DMS79 treated with DMSO at 0.1 percent for 48 hours (cell line): Measurements from ENCODE around the gene IFT27.

ENCODE experiments used
- DNase-seq: peaks from one replicate; lab custom pipeline; 2025; lab: John Stamatoyannopoulos, UW

IFT27 gene, protein sequence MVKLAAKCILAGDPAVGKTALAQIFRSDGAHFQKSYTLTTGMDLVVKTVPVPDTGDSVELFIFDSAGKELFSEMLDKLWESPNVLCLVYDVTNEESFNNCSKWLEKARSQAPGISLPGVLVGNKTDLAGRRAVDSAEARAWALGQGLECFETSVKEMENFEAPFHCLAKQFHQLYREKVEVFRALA

DNA sequence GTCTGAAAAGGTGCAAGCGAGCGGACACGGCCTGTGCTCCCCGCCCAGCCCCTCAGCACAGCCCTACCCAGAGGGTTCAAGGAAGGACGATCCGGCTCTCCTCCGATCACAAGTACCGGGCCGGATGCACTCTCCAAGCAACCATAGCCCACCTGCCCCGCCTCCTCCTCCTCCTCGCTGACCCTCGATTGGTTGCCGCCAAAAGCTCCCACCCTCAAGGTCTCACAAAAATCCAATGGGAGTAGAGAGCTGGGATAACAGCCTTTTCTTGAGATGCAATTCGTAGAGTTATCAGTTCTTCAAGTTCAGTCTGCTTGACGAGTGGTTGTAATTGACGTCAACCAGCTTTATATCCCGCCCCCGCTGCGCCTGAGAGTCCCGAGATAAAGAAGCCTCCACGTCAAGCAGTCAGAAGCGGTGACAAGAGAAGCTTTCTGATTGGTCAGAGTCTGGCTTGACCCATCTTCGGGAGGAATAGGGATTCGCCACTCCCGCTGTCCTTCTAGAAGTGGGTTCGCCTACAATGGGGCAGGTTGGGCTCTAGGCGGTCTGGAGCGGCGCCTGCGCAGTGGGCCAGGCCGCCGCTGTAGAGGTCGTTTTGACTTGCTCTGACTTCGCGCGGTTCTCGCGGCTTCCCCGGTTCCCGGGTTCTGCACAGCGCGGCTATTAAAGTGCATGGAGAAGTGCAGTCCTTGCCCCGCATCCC, at the start of gene IFT27:
TSS of gene IFT27 (minus strand) at position 156 of the 706 bp plus-strand sequence. CDS start 412 bp downstream, outside the sequence.
- peak; percentile 92 for DNase-seq

DNA sequence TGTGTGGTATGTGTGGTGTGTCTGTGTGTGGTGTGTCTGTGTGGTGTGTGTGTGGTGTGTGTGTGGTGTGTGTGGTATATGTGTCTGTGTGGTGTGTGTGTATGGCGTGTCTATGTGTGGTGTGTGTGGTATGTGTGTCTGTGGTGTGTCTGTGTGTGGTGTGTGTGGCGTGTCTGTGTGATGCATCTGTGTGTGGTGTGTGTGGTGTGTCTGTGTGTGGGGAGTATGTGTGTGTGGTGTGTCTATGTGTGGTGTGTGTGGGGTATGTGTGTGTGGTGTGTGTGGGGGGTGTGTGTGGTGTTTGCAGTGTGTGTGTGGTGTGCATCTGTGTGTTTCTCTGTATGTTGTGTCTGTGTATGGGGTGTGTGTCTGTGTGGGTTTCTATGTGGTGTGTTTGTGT, 48.7 kb upstream of the IFT27 start:
- DNase-seq: no peak

DNA sequence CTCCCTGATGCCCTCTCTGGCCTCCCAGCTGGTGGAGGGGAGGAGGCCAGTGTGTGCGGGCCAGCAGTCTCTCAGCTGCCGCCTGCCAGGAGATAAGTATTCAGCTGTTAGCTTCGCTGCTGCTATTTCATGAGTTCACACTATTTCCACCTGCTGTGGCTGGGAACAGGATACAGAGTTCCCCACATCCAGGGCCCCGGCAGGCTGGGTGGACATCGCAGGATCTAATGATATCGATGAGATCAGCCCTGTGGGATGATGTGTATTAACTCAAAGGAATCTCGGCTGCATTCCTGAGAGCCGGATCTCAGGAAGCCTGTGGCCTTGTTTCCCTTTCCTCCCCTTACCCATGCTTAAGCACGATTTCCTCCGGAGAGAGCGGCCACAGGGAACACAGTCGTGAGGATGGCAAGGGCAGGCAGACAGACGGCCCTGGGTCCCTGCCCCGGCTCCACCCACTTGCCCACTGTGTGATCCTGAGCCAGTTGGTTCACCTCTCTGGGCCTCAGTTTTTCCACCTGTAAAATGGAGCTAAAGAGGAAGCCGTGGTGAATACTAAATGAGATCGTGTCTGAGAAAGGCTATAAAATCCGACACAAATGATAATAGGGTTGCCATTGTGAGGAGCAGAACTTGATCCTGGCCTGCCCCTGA, 47.4 kb upstream of the IFT27 start:
- DNase-seq: no peak

DNA sequence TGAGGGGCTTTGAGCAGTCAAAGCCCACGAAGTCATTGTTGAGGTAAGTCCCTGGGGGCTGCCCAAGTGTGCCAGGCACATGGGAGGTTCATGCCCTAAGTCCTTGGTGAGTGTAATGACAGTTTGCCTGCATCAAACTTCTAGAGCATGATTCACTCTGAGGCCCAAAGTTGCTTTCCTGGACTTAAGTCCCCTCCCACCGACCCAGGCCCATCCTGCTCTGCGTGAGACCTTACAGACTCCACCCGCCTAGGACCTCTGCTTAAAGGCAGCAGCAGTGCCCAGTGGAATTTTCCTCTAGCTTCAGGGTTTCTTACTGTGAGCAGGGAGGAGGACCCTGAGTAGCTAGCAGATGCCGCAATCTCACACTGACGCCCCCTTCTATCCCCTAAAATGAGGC, 46.7 kb upstream of the IFT27 start:
- DNase-seq: no peak

DNA sequence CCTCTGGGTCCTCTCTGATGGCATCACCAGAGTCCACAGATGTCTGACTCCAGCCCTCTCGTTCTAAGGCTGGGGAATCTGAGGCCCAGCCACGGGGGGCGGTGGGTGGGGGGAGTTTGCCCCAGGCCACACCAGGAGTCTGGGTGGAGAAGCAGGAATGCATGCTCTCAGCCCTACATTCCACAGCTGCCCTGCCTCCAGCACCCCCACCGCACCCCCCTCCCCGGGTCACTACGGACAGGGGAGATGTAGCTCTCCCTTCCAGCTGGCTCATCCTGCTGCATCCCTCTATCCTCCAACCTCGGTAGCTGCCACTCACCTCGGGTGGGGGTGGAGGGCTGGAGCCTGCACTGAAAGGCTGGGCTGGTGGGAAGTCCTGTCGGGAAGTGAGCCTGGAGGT, 43.2 kb upstream of the IFT27 start:
- no peak for DNase-seq

DNA sequence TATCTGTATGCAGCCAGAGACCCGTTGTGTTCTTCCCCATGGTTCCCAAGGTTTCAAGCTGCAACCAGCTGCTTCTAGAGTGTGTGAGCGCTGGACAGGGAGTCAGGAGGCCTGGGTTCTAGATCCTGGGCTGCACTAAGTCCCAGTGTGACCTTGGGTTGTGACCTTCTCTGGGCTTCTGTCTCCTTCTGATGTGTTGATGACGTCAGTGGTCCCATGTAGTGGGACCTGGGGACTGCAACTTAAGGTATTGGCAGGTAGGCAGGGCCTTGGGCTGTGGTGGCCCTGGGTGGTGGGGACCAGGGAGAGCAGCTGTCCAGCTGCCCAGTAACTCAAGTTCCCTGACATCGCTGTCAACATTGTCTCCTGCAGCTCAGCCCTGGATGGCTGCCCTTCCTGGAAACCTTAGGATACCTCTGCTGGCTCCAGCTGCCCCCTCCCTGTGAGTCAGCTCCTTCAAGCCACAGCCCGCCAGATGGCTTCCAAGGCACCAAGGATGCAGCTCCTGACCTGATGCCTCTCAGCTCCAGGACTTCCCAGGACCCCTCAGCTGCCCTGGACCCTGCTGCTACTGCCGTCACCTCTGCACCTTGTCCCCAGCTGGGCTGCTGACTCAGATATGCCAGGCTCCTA, 42.2 kb upstream of the IFT27 start:
- DNase-seq: no peak

DNA sequence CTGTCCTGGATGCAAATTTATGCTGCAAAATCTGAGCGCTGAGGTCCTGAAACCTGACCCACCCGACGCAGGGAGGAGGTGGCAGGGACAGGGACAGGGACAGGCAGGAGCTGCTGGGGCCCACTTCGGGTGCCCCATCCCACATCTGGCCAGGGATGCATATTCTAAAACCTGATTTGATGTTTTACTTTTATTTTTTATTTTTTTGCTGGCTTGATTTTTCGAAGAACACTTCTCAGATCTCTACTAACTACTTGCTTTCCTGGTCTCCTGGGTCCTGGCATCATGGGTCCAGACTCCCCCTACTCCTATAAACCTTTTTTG, 41.6 kb upstream of the IFT27 start:
- DNase-seq: no peak

DNA sequence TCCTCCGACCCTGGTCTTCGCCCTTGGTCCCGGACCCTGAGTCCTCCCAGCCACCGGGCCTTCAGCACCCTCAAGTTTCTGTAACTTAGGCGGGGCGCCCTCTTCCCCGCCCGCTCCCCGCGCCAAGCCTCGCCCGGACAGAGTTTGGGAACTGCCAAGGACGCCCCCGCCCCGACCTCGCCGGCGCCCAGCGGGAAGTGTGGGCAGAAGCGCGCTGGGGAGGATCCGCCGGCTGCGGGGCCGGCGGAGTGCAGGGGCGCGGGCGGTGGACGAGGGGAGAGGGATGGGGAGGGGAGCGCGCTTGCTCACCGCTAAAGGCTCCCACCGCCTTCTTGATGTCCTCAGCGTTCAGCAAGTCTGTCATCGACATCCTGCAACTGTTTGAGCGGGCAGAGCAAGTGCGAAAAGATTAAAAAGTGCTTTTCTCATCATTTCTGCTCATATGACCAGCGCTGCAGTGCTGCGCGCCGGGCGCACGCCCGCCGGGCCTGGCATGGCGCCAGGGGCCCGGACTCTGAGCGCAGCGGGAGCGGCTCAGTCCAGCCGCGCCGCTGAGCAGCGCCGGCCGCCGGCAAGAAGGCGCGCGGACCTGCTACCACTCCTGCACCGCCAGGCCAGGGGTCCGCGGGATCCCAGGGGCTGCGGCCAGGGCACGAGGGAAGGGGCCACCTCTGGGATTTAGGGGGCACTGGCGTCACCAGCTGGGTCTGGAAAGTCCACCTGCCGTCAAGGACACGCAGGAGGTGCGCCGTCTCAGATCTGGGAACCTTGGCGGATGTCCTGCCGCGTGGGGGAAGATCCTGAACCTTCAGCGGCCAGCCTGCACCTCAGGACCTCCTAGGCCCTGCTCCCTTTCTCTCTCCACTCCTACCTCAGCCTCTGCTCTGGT, 41.0 kb upstream of the IFT27 start, which contains the start of gene PVALB:
TSS of gene PVALB (minus strand) at position 400 of the 889 bp plus-strand sequence. CDS start at position 370, 30 bp downstream.
- no peak for DNase-seq

DNA sequence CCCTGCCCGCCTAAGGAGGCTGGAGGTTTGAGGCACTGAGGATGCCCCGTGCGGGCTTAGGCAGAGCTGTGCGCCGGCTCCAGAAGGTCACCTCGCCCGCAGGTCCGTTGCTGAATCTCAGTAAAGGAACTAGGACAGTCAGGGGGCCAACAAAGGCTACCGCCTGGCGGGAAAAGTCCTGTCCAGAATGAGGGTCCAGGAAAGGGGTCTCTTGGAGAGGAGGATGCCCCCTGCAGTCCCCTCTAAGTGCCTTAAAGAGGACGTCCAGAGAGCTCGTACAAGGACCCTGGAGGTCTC, 40.4 kb upstream of the IFT27 start:
- DNase-seq: no peak

DNA sequence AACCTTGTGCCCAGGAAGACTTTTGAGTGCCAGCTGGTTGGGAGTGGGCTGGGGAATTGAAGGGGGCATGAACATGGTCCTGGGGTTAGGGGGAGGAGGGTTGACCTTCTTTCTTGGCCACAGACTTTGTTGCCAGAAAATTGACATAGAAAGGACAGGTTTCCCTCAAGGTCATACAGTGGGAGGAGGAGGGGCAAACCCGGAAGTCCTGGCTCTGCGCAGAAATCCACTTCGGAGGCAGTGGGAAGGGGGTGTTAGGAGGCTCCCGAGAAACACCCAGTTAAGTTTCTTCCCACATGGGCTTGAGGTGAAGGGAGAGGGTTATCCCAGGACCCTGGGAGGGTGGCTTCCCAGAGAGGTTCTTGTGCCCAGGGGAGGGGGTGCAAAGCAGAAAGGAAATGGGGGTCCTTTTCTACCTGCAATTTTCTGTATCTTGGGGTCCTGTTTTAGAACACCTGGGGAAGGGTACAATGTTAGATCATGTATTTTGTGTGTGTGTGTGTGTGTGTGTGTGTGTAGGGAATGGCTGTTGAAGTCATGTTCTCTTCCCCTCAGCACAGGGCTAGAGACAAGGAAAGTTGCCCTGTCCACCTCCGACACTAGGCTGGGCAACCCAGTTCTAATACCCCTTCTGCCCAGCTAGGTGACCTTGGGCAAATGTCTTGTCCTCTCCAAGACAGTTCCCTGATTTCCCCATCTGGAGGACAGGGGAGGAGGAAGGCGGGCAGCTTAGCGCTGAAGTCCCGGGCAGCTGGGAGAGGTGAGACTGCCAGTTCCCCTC, 39.8 kb upstream of the IFT27 start:
- DNase-seq: no peak

DNA sequence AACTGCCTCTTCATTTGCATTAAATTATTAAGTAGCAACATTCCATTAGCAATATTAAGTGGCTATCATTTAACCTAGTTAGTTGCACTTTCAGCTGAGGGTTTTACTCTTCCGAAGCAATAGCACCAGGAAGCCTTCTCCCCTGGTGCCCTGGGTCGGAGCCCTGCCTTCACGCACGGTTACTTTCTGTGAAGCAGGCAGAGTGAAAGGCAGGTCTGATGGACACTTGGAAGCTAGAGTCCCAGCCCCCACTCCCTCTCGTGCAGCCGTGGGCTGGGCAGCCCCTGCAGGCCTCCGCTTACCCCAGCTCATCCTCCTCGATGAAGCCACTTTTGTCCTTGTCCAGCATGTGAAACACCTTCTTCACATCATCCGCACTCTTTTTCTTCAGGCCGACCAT, 38.9 kb upstream of the IFT27 start:
- no peak for DNase-seq

DNA sequence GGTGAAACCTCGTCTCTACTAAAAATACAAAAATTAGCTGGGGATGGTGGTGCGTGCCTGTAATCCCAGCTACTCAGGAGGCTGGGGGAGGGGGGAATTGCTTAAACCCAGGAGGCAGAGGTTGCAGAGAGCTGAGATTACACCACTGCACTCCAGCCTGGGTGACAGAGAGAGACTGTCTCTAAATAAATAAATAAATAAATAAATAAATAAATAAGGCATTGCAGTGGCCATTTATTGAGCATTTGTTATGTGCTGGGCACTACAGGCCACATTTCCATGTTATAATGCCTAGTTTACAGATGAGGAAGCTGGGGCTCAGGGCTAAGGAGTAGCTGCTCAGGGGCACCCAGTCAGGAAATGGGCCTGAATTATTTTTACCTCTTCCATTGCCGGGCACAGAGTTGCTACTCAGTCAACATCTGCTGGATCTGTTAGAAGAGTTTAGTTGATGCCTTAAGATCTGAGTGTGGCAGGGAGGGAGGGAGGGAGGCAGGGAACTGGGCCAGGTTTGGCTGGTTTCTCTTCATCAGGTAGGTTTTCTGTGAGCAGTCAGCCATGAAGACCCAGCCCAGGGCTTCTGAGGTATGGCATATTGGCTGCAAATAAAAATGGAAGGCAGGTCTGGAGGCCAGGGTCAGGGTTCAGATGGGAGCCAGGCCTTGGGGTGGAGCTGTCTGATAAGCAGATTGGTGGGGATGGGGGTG, 35.3 kb upstream of the IFT27 start:
- peak; percentile 33 for DNase-seq

DNA sequence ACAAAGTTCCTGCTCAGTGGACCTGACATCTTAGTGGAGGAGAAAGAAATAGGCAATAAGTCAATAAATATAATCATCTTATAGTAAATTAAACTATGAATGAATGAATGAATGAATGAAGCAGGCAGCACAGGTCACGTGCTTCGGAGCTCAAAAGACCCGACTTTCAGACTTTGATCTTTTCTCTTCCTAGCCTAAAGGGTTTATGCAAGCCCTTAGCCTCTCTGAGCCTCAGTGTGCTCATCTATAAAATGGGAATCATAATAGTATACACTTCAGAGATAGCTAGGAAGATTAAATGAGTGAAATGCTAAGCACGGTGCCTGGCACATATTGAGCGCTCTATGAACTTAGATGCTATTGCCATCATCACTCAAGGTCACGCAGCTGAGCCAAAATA, 33.4 kb upstream of the IFT27 start:
- no peak for DNase-seq

DNA sequence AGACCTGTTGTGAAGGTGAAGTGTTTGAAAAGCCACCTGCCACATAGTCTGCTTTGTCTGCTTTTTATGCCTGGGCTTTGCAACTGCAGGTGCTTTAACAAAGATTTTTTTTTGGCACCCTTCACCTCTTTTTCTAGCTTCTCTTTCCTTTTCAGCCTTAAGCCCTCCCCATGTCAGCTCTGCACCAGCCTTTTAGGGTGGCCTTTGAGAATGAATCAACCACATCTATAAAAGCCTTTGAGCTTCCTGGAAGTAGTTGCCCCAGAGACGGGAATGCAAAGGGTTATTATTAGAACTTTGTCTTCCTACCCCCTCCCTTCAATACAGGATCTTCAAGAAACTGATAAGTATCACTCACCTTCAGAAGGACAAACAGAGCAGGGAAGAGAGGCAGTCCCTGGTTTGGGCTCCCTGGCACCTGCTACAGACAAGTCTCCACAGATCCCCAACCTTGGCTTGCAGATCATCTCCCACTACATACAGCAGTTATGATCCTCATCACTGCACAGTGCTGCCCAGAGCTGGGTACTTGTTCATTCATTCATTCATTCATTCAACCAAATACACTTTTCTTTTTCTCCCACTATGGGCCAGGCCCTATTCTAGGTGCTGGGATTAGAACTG, 32.9 kb upstream of the IFT27 start:
- peak; percentile 87 for DNase-seq

DNA sequence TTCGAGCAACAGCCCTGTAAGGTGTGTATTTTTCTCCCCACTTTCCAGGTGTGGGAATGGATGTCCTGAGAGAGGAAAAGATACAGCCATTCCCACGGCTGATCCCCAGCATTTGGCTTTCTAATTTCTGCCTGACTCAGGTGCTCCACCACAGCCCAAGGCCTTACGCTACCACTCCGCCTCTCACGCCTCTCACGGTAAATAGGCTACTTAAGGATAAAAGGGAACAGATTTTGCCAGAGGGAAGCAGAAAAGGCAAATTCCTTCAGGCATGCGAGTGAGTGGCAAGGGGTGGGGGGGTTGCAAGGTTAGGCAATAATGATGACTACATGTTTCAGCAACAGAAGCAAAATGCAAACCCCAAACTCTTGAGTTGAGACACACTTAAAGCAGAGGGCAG, 31.7 kb upstream of the IFT27 start:
- DNase-seq: peak; percentile 4

DNA sequence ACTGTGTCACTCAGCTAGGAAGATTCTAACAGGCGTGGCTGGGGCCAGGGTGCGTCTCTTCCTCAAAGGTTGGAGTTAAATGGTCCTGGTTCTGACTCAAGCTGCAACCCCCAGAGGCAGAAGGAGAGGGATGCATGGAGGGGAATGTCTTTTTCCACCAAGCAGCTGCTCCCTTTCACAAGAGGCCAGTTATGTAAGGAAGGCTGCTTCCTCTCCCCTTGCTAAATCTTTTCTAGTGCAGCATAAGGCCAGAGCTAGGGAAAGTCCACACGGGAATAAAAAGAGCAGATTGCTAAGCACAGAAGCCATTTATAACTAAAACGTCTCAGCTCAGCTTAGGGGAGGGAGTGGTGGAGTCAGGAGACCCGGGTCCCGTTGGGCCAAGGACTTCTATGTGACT, 30.9 kb upstream of the IFT27 start:
- DNase-seq: no peak

DNA sequence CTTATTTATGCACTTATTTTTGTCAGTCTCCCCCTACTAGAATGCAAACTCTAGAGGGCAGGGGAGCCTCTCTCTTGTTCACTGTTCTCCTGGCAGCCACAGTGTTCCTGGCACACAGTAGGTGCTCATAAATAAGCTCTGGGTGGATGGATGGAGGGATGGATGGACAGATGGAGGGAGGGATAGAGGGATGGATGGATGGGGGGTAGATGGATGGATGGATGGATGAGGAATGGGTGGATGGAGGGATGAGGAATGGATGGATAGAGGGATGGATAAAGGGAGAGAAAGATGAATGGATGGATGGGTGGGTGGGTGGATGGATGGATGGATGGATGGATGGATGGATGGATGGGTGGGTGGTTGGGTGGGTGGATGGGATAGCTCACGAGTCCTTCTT, 27.4 kb upstream of the IFT27 start:
- no peak for DNase-seq

DNA sequence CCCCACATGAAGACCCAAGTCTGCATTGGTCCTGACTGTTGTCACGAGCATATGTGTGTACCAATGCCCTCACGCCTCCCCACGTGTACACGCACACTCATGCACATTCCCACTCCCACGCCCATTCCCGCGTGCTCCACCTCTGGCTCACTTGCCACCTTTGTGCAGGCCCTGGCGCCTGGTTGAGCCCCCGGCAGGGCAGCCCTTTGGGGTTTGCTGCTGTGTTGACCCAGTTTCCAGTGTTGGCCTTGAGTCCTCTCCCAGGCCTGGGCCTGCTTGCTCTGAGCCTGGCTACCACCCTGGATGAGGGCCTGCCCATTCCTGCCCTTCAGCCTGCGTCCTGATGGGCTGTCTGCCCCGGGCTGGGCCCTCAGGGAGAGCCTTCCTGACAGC, 22.8 kb upstream of the IFT27 start:
- no peak for DNase-seq

DNA sequence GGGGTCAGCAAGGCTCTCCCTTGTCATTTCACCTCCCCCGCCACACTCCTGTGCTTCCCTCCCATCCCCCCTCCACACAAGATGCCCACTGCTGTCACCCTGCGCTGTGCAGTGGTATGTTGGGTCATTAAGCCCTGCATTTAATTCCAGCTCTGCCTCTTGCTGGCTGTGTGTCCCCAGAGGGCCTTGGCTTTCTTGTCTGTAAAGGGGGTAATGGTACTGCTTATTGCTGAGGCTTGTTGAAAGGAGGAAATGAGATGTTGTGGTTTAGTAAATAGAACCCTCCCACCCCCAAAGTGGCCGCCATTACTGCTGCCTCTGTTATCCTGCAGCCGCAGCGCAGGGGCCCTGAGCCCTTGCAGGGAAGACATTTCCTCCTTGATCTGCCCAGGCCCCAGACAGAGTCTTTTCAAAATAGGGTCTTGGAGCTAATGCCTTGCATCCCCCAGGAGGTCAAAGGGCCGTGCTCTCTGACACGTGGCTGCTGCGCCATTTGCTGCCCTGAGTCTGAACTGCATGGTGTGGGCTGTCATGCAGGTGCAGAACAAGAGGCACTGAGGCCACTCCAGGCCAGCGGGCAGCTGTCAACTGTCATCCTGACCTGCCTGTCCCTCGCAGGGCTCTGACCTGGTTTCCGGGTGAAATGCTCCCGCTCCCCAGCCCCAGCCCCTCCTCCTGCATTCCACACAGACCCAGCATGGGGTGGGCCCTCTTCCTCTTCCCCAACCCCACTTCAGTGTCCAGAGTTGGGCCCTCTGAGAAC, 22.2 kb upstream of the IFT27 start:
- DNase-seq: no peak

DNA sequence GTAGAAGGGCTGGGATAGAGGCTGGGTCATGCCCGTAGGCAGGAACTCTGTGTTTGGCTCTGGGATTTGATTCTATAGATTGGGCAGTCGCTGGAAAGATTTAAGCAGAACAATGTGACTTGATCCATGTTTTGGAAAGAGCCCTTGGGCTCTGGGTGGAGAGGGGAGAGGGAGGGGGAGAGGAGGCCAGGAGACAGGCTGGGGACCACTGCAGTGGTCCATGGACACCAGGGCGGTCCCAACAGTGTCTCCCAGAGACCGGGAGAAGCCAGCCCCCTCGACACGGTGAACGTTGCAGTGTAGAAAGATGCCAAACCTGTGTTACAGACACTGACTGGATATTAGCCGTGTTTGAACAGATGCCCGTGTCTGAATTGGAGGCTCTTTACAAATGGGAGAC, 21.5 kb upstream of the IFT27 start:
- DNase-seq: no peak
